ENCODE measurements around the gene C5orf15.

The C5orf15 gene

DNA sequence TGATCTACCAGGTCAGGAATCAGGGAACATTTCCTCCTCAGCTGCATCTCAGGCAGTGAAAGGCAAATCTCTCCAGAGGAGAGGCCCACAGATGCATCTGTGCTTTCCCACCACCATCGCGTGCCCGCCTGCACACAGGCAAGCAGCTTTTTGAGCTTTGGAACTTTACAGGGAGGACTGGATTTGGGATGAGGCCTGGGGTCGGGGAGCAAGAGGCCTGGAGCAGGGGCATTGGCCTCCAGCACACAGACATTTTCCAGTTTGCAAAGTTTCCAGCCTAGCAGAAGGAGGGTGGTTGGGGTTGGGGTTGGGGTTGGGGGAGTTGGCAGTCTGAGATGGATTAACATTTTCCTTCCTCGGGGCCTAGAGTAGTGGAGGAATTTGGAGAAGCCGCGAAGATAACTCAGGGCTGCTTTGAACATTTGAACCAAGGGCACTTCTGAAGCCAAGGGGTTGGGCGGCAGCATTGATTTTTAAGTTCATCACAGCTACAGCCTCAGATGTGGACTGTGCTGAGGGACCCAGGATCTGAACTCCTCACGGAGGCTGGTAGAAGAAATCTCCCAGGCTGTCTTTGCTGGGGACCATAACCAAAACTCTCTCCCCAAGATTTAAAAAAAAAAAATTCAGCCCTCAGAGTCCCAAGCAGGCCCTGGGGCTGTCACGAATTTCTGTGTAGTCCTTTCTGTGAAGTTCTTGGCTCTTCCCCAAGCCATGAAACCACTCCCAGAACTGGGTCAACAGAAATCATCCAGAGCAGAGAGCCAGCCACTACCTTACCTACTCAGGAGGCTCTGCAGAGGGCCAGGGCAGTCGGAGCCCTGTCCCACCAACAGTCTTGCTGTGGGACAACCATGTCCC lies 25.6 kb downstream of the C5orf15 start:
- TF ChIP-seq USF1 (IDR thresholded peaks at IDR 0.05) (no peak), MAX (IDR thresholded peaks at IDR 0.05) (no peak), YY1 (IDR thresholded peaks at IDR 0.05; ENCODE audit: low read depth) (no peak), TAF1 (IDR thresholded peaks at IDR 0.05; ENCODE audit: low read depth) (no peak)

GRCh38 chr5:133941456-133942196 lies 26.8 kb downstream of the C5orf15 start:
- TF ChIP-seq CREB1 (IDR thresholded peaks at IDR 0.05; ENCODE audit: low read depth) (no peak), EGR1 (IDR thresholded peaks at IDR 0.05) (no peak), CEBPB (IDR thresholded peaks at IDR 0.05) (no peak), USF1 (IDR thresholded peaks at IDR 0.05) (no peak), ZBTB7A (IDR thresholded peaks at IDR 0.05; ENCODE audit: low read depth) (no peak)

- TF ChIP-seq CREB1 (IDR thresholded peaks at IDR 0.05; ENCODE audit: low read depth) (no peak), RAD21 (IDR thresholded peaks at IDR 0.05; ENCODE audit: low read depth) (no peak), USF1 (IDR thresholded peaks at IDR 0.05) (no peak), TEAD4 (IDR thresholded peaks at IDR 0.05) (no peak), EGR1 (IDR thresholded peaks at IDR 0.05) (no peak), REST (IDR thresholded peaks at IDR 0.05; ENCODE audit: low read depth) (no peak), YY1 (IDR thresholded peaks at IDR 0.05; ENCODE audit: low read depth) (no peak), EP300 (IDR thresholded peaks at IDR 0.05; ENCODE audit: borderline replicate concordance) (no peak), TCF12 (IDR thresholded peaks at IDR 0.05; ENCODE audit: low read depth) (no peak), TAF1 (IDR thresholded peaks at IDR 0.05; ENCODE audit: low read depth) (no peak), CEBPB (IDR thresholded peaks at IDR 0.05) (no peak), MAX (IDR thresholded peaks at IDR 0.05) (no peak), NFIC (IDR thresholded peaks at IDR 0.05) (no peak), FOXM1 (IDR thresholded peaks at IDR 0.05; ENCODE audit: borderline replicate concordance, low read depth) (no peak), ZBTB7A (IDR thresholded peaks at IDR 0.05; ENCODE audit: low read depth) (no peak)
These were observed 28.8 kb downstream of the C5orf15 start for GRCh38 chr5:133939668-133940067.

- no peak for TF ChIP-seq ZBTB7A (IDR thresholded peaks at IDR 0.05; ENCODE audit: low read depth)
- TF ChIP-seq YY1 (IDR thresholded peaks at IDR 0.05; ENCODE audit: low read depth) = no peak
- no peak for TF ChIP-seq CREB1 (IDR thresholded peaks at IDR 0.05; ENCODE audit: low read depth)
These were observed 29.5 kb downstream of the C5orf15 start for GRCh38 chr5:133938929-133939328.

- TF ChIP-seq REST (IDR thresholded peaks at IDR 0.05; ENCODE audit: low read depth) (no peak), YY1 (IDR thresholded peaks at IDR 0.05; ENCODE audit: low read depth) (no peak), TAF1 (IDR thresholded peaks at IDR 0.05; ENCODE audit: low read depth) (no peak), CEBPB (IDR thresholded peaks at IDR 0.05) (no peak), MAX (IDR thresholded peaks at IDR 0.05) (no peak), USF1 (IDR thresholded peaks at IDR 0.05) (no peak), TCF12 (IDR thresholded peaks at IDR 0.05; ENCODE audit: low read depth) (no peak), FOXM1 (IDR thresholded peaks at IDR 0.05; ENCODE audit: borderline replicate concordance, low read depth) (no peak), NFIC (IDR thresholded peaks at IDR 0.05) (no peak)
These were observed 30.2 kb downstream of the C5orf15 start for GRCh38 chr5:133938039-133938821.
